Loucy (cell line): ENCODE results near the gene B3GAT2.

Experiments
- EZH2phosphoT487 ChIP-seq: fragments of 200-600 bp; IDR thresholded peaks from 2 replicates; pipeline ENCODE4 v1.6.1; 2018; ENCODE audit warnings: antibody characterized with exemption, mild to moderate bottlenecking, moderate library complexity, borderline replicate concordance
- TF ChIP-seq, protein P1 (sequence below): fragments of 200-600 bp; sonication (generic); conservative IDR thresholded peaks from 2 replicates; pipeline ENCODE4 v1.5.1; 2014; ENCODE audit warnings: mild to moderate bottlenecking, antibody characterized with exemption, low read length

DNA sequence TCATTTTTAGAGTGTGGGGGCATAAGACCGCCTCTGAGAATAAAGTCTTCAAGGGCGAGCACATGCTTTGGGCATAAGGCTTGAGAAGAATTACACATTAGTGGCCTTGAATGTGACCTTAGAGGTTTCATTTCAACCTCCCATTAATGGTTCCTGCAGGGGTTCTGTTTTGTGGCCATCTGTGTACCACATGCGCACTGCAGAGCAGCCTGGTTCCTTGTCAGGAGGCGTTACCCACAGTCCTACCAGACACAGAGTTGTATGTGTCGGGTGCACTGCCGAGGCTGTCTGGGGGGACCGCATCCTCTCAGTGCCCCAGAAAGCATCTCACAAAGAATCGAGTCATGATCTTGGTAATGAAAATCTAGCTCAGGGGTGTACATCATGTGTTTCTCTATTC lies 115.7 kb downstream of the B3GAT2 start:
- TF ChIP-seq, protein P1, sequence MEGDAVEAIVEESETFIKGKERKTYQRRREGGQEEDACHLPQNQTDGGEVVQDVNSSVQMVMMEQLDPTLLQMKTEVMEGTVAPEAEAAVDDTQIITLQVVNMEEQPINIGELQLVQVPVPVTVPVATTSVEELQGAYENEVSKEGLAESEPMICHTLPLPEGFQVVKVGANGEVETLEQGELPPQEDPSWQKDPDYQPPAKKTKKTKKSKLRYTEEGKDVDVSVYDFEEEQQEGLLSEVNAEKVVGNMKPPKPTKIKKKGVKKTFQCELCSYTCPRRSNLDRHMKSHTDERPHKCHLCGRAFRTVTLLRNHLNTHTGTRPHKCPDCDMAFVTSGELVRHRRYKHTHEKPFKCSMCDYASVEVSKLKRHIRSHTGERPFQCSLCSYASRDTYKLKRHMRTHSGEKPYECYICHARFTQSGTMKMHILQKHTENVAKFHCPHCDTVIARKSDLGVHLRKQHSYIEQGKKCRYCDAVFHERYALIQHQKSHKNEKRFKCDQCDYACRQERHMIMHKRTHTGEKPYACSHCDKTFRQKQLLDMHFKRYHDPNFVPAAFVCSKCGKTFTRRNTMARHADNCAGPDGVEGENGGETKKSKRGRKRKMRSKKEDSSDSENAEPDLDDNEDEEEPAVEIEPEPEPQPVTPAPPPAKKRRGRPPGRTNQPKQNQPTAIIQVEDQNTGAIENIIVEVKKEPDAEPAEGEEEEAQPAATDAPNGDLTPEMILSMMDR = no peak
- TF ChIP-seq EZH2phosphoT487 = no peak
